ENCODE results near the gene EGF. TPM values are rescaled to one million over a fixed set of nuclear protein-coding genes. Genes with fewer than 3 reads are reported as not detected.

Gene EGF
- total RNA-seq, 2 donors from 2014 or later = 14.6 to 33.7 TPM

- 95 to 100% methylated on average over 2 to 5 of the region's 6 CpGs for WGBS, 2 experiments (ENCODE audit: insufficient coverage in 1 of 2, insufficient read length in 1 of 2)
- no peak for TF ChIP-seq CTCF (conservative IDR thresholded peaks at IDR 0.05)
- DNase-seq = no peak
Measured at GRCh38 chr4:109976189-109976588, 63.5 kb downstream of the EGF start.

GRCh38 chr4:109977854-109978501 lies 65.3 kb downstream of the EGF start:
- DNase-seq = no peak
- peak overlapping the region; percentile 60 for H3K4me3 ChIP-seq (ENCODE audit: low read length)
- 97 to 100% methylated on average over 1 of the region's 2 CpGs for WGBS, 2 experiments (ENCODE audit: insufficient coverage in 1 of 2, insufficient read length in 1 of 2)

More at GRCh38 chr4:109976189-109976588, 63.5 kb downstream of the EGF start:
- H3K36me3 Mint-ChIP-seq (ENCODE audit: low read depth) = no peaks in the 10 kb centered on the region
- H3K9me3 ChIP-seq (ENCODE audit: control insufficient read depth, low read length) = no peaks in the 10 kb centered on the region
- H3K9ac ChIP-seq (ENCODE audit: extremely low read depth, low read length, poor library complexity, severe bottlenecking) = no peak overlapping the region
- no peaks in the 10 kb centered on the region for H3K27me3 Mint-ChIP-seq (ENCODE audit: insufficient read depth)
- H3K4me3 Mint-ChIP-seq = no peak overlapping the region
- no peak overlapping the region for H3K4me3 ChIP-seq (ENCODE audit: low read length)
- H3K4me1 Mint-ChIP-seq = peaks cover 37% of the 10 kb centered on the region
- H3K27ac ChIP-seq (ENCODE audit: low read depth, low read length) = no peak overlapping the region
- H3K27ac Mint-ChIP-seq = no peak overlapping the region
- peaks cover 21% of the 10 kb centered on the region for H3K4me1 ChIP-seq (ENCODE audit: control insufficient read depth, insufficient read depth, low read length)
- H3K9me3 Mint-ChIP-seq = no peaks in the 10 kb centered on the region
- H3K36me3 ChIP-seq (ENCODE audit: control insufficient read depth, insufficient read depth, low read length) = no peaks in the 10 kb centered on the region
- no peaks in the 10 kb centered on the region for H3K27me3 ChIP-seq (ENCODE audit: control insufficient read depth, insufficient read depth, low read length, poor library complexity, severe bottlenecking)

DNA sequence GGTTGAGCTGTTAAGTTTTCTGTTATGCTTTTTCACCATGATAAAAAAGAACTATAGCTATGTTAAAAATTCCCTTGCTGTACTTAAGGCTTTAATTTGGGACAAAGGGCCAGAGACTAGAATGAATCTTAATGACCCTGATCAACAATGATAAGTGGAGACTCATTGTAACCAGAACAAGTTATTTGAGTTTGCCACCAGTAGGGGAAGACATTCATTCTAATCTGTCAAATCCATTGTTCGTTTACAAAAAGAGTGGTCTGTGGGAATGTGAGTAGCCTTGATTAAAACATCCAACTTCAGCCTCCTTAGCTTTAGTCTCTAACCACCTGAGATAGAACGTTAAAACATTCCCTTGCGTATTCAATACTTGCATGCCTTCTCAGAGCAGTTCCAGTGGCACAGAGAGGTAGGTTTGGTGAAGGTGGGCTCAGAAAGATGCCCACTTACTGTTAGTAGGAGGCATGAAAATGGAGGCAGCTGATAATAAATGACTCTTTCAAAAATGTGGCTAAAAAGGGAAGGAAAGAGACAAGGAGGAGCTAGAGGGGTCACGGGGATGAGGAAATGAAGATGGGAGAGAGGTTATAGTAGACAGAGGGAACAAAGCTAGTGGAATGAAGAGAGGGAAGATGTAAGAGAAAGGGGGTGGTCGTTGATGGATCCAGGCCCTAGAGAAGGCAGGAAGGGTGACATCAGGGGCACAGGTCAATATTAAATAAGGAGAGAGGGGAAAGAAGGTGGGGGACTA lies 66.2 kb downstream of the EGF start:
- H3K27ac Mint-ChIP-seq = no peak overlapping the region
- no peaks in the 10 kb centered on the region for H3K27me3 Mint-ChIP-seq (ENCODE audit: insufficient read depth)
- Histone ChIP-seq H3K4me3 (ENCODE audit: low read length) (peak overlapping the region; percentile 60), H3K9me3 (ENCODE audit: control insufficient read depth, low read length) (no peaks in the 10 kb centered on the region), H3K27ac (ENCODE audit: low read depth, low read length) (no peak overlapping the region), H3K4me1 (ENCODE audit: control insufficient read depth, insufficient read depth, low read length) (peaks cover 17% of the 10 kb centered on the region), H3K9ac (ENCODE audit: extremely low read depth, low read length, poor library complexity, severe bottlenecking) (no peak overlapping the region), H3K36me3 (ENCODE audit: control insufficient read depth, insufficient read depth, low read length) (peaks cover 9% of the 10 kb centered on the region), H3K27me3 (ENCODE audit: control insufficient read depth, insufficient read depth, low read length, poor library complexity, severe bottlenecking) (no peaks in the 10 kb centered on the region)
- WGBS, 2 experiments (ENCODE audit: insufficient coverage in 1 of 2, insufficient read length in 1 of 2) = 83 to 84% methylated on average over 3 to 5 of the region's 5 CpGs
- no peaks in the 10 kb centered on the region for H3K9me3 Mint-ChIP-seq
- TF ChIP-seq CTCF (conservative IDR thresholded peaks at IDR 0.05) = peak; percentile 71
- H3K36me3 Mint-ChIP-seq (ENCODE audit: low read depth) = no peaks in the 10 kb centered on the region
- peaks cover 23% of the 10 kb centered on the region for H3K4me1 Mint-ChIP-seq
- no peak for DNase-seq
- H3K4me3 Mint-ChIP-seq = no peak overlapping the region

More at GRCh38 chr4:109977854-109978501, 65.3 kb downstream of the EGF start:
- Histone ChIP-seq H3K9ac (ENCODE audit: extremely low read depth, low read length, poor library complexity, severe bottlenecking) (no peak overlapping the region), H3K27ac (ENCODE audit: low read depth, low read length) (no peak overlapping the region), H3K36me3 (ENCODE audit: control insufficient read depth, insufficient read depth, low read length) (peaks cover under 1% of the 10 kb centered on the region), H3K4me1 (ENCODE audit: control insufficient read depth, insufficient read depth, low read length) (peaks cover 17% of the 10 kb centered on the region), H3K9me3 (ENCODE audit: control insufficient read depth, low read length) (no peaks in the 10 kb centered on the region), H3K27me3 (ENCODE audit: control insufficient read depth, insufficient read depth, low read length, poor library complexity, severe bottlenecking) (no peaks in the 10 kb centered on the region)
- no peak overlapping the region for H3K4me3 Mint-ChIP-seq
- H3K27me3 Mint-ChIP-seq (ENCODE audit: insufficient read depth) = no peaks in the 10 kb centered on the region
- no peaks in the 10 kb centered on the region for H3K9me3 Mint-ChIP-seq
- TF ChIP-seq CTCF (conservative IDR thresholded peaks at IDR 0.05) = peak; percentile 89
- H3K36me3 Mint-ChIP-seq (ENCODE audit: low read depth) = no peaks in the 10 kb centered on the region
- no peak overlapping the region for H3K27ac Mint-ChIP-seq
- peaks cover 30% of the 10 kb centered on the region for H3K4me1 Mint-ChIP-seq

Measured in endodermal cell (in vitro differentiated cells).